Esophagus (tissue), 2 donors: ENCODE results near the gene MLYCD. TPM values are rescaled to one million over a fixed set of nuclear protein-coding genes. Genes with fewer than 3 reads are reported as not detected.

ENCODE experiments used
- H3K27ac ChIP-seq, 2 donors: one replicate each; pipeline ENCODE4 v1.5.1; 2013; ENCODE audit warnings: low read depth in 2 of 2, mild to moderate bottlenecking in 2 of 2, inconsistent platforms in 1 of 2, low read length in 1 of 2, moderate library complexity in 1 of 2
- H3K27me3 ChIP-seq, 2 donors: one replicate each; pipeline ENCODE4 v1.6.1; 2013; ENCODE audit warnings: low read length in 2 of 2, control low read depth in 1 of 2, mild to moderate bottlenecking in 1 of 2; ENCODE audit not compliant: insufficient read depth in 2 of 2, control insufficient read depth in 1 of 2
- H3K36me3 ChIP-seq, 2 donors: one replicate each; pipeline ENCODE4 v1.6.1; 2013; ENCODE audit warnings: low read length in 1 of 2; ENCODE audit not compliant: control insufficient read depth in 2 of 2, insufficient read depth in 2 of 2
- H3K4me1 ChIP-seq, 2 donors: one replicate each; pipeline ENCODE4 v1.6.1; 2013; ENCODE audit warnings: low read length in 1 of 2; ENCODE audit not compliant: control insufficient read depth in 2 of 2, insufficient read depth in 2 of 2
- H3K4me3 ChIP-seq, 2 donors: one replicate each; pipeline ENCODE4 v1.5.1; 2013; ENCODE audit warnings: low read length in 2 of 2, mild to moderate bottlenecking in 2 of 2, low read depth in 1 of 2, moderate library complexity in 1 of 2
- H3K9me3 ChIP-seq, 2 donors: one replicate each; pipeline ENCODE4 v1.6.1; 2013; ENCODE audit warnings: mild to moderate bottlenecking in 2 of 2, low read depth in 1 of 2, low read length in 1 of 2, moderate library complexity in 1 of 2; ENCODE audit not compliant: control insufficient read depth in 2 of 2, insufficient read depth in 1 of 2
- WGBS, 2 donors: extraction: QIAGEN DNeasy Blood & Tissue Kit; methylation state at CpG; one replicate each; pipeline ENCODE4 v1.1.7; 2013; 5-methylcytosine and 5-hydroxymethylcytosine counted together
- polyA plus RNA-seq, 2 donors: library from polyadenylated mRNA; stranded (reverse); fragments of 200-250 nt; gene quantifications; one replicate each; pipeline ENCODE4 v1.2.3, GENCODE V29; 2013
- donor health status: healthy with polysubstance abuse.
- donor health status: Bipolar disorder and iron deficiency.

The MLYCD gene
- 1 to 10 TPM; 1.6 to 2.4 TPM for polyA plus RNA-seq

GRCh38 chr16:83898463-83899271 is at the start of gene MLYCD:
TSS of gene MLYCD (plus strand) at chr16:83899115. CDS start at chr16:83899145, 30 bp downstream.
- Histone ChIP-seq H3K27ac (peak within 1 kb of the TSS; percentile 93 to 94), H3K36me3 (no peaks in the 10 kb centered on the region), H3K4me1 (peaks cover 0 to 3% of the 10 kb centered on the region in 2 donors), H3K9me3 (no peaks in the 10 kb centered on the region), H3K27me3 (no peaks in the 10 kb centered on the region), H3K4me3 (peak within 1 kb of the TSS; percentile 69 to 88)
- 5% methylated on average over 53 to 69 of the region's 69 CpGs for WGBS, 2 donors

GRCh38 chr16:83849421-83849820 is 49.5 kb upstream of the MLYCD start:
- no peaks in the 10 kb centered on the region for H3K4me1 ChIP-seq

GRCh38 chr16:83850947-83851346 is 48.0 kb upstream of the MLYCD start:
- WGBS, 2 donors = 73 to 79% methylated on average over 5 of the region's 5 CpGs
- Histone ChIP-seq H3K27ac (no peak overlapping the region), H3K36me3 (no peaks in the 10 kb centered on the region)

More at GRCh38 chr16:83849421-83849820, 49.5 kb upstream of the MLYCD start:
- Histone ChIP-seq H3K27ac (no peak overlapping the region), H3K9me3 (peaks cover 0 to 2% of the 10 kb centered on the region in 2 donors), H3K27me3 (no peaks in the 10 kb centered on the region), H3K4me3 (no peak overlapping the region), H3K36me3 (no peaks in the 10 kb centered on the region)
- WGBS, 2 donors = 83 to 85% methylated on average over 6 of the region's 6 CpGs

GRCh38 chr16:83851473-83851872 is 47.4 kb upstream of the MLYCD start:
- H3K9me3 ChIP-seq = peaks cover 0 to 2% of the 10 kb centered on the region in 2 donors
- H3K4me3 ChIP-seq = no peak overlapping the region
- no peak overlapping the region for H3K27ac ChIP-seq
- H3K27me3 ChIP-seq = no peaks in the 10 kb centered on the region
- 86 to 88% methylated on average over 4 of the region's 4 CpGs for WGBS, 2 donors
- no peaks in the 10 kb centered on the region for H3K36me3 ChIP-seq
- no peaks in the 10 kb centered on the region for H3K4me1 ChIP-seq

More at GRCh38 chr16:83850947-83851346, 48.0 kb upstream of the MLYCD start:
- H3K4me3 ChIP-seq = no peak overlapping the region
- peaks cover 0 to 2% of the 10 kb centered on the region in 2 donors for H3K9me3 ChIP-seq
- H3K4me1 ChIP-seq = no peaks in the 10 kb centered on the region
- no peaks in the 10 kb centered on the region for H3K27me3 ChIP-seq

- Histone ChIP-seq H3K27ac (no peak overlapping the region), H3K9me3 (peaks cover 0 to 2% of the 10 kb centered on the region in 2 donors), H3K4me3 (no peak overlapping the region), H3K27me3 (no peaks in the 10 kb centered on the region), H3K4me1 (no peaks in the 10 kb centered on the region), H3K36me3 (no peaks in the 10 kb centered on the region)
- WGBS, 2 donors = 91 to 92% methylated on average over 11 of the region's 11 CpGs
Observed at GRCh38 chr16:83852774-83853173, 46.1 kb upstream of the MLYCD start.

GRCh38 chr16:83853834-83854233 is 45.1 kb upstream of the MLYCD start:
- no peak overlapping the region for H3K27ac ChIP-seq
- no peaks in the 10 kb centered on the region for H3K4me1 ChIP-seq
- no peaks in the 10 kb centered on the region for H3K36me3 ChIP-seq
- 94 to 95% methylated on average over 8 of the region's 8 CpGs for WGBS, 2 donors
- H3K4me3 ChIP-seq = no peak overlapping the region
- H3K9me3 ChIP-seq = peaks cover 0 to 2% of the 10 kb centered on the region in 2 donors
- no peaks in the 10 kb centered on the region for H3K27me3 ChIP-seq

- peaks cover 0 to 2% of the 10 kb centered on the region in 2 donors for H3K9me3 ChIP-seq
- H3K27me3 ChIP-seq = no peaks in the 10 kb centered on the region
- no peaks in the 10 kb centered on the region for H3K4me1 ChIP-seq
- H3K4me3 ChIP-seq = no peak overlapping the region
- no peaks in the 10 kb centered on the region for H3K36me3 ChIP-seq
- WGBS, 2 donors = 84 to 85% methylated on average over 9 of the region's 9 CpGs
- H3K27ac ChIP-seq = no peak overlapping the region
Observed at GRCh38 chr16:83854420-83854819, 44.5 kb upstream of the MLYCD start.

- H3K9me3 ChIP-seq = peaks cover 0 to under 1% of the 10 kb centered on the region in 2 donors
- no peaks in the 10 kb centered on the region for H3K4me1 ChIP-seq
- no peaks in the 10 kb centered on the region for H3K36me3 ChIP-seq
- H3K4me3 ChIP-seq = no peak overlapping the region
- no peaks in the 10 kb centered on the region for H3K27me3 ChIP-seq
- H3K27ac ChIP-seq = no peak overlapping the region
- 45 to 50% methylated on average over 4 of the region's 4 CpGs for WGBS, 2 donors
Observed at GRCh38 chr16:83856792-83857191, 42.1 kb upstream of the MLYCD start.

GRCh38 chr16:83859265-83859664 is 39.6 kb upstream of the MLYCD start:
- H3K9me3 ChIP-seq = no peaks in the 10 kb centered on the region
- H3K36me3 ChIP-seq = no peaks in the 10 kb centered on the region
- H3K4me1 ChIP-seq = no peaks in the 10 kb centered on the region
- H3K27me3 ChIP-seq = no peaks in the 10 kb centered on the region
- H3K4me3 ChIP-seq = no peak overlapping the region
- 70 to 76% methylated on average over 8 of the region's 8 CpGs for WGBS, 2 donors
- no peak overlapping the region for H3K27ac ChIP-seq

GRCh38 chr16:83862661-83863060 is 36.3 kb upstream of the MLYCD start:
- Histone ChIP-seq H3K36me3 (no peaks in the 10 kb centered on the region), H3K27ac (no peak overlapping the region), H3K4me3 (no peak overlapping the region), H3K9me3 (no peaks in the 10 kb centered on the region), H3K27me3 (no peaks in the 10 kb centered on the region), H3K4me1 (no peaks in the 10 kb centered on the region)
- 50 to 62% methylated on average over 7 of the region's 7 CpGs for WGBS, 2 donors
